GM18499 (cell line): Measurements from ENCODE around the gene ZNF236.
"Not testable (repeated sequence)": the region's sequence is repeated elsewhere in the genome, so short reads cannot be mapped to it uniquely, and the experiment has no call there.

Experiments used
- ATAC-seq: cut with Tn5 transposase; IDR thresholded peaks from one replicate; pipeline ENCODE4 v1.9.1; 2021; ENCODE audit warnings: moderate number of reproducible peaks; ENCODE audit not compliant: insufficient read depth, unreplicated experiment

The ZNF236 gene

GRCh38 chr18:76822506-76823160, at the start of gene ZNF236:
ZNF236 (plus strand) TSS chr18:76822557; CDS start chr18:76822608, 51 bp downstream.
- ATAC-seq = no peak

- ATAC-seq = no peak
Observed at GRCh38 chr18:76772665-76773064, 49.7 kb upstream of the ZNF236 start.

GRCh38 chr18:76777036-76777435, 45.3 kb upstream of the ZNF236 start:
- ATAC-seq = not testable (repeated sequence)

DNA sequence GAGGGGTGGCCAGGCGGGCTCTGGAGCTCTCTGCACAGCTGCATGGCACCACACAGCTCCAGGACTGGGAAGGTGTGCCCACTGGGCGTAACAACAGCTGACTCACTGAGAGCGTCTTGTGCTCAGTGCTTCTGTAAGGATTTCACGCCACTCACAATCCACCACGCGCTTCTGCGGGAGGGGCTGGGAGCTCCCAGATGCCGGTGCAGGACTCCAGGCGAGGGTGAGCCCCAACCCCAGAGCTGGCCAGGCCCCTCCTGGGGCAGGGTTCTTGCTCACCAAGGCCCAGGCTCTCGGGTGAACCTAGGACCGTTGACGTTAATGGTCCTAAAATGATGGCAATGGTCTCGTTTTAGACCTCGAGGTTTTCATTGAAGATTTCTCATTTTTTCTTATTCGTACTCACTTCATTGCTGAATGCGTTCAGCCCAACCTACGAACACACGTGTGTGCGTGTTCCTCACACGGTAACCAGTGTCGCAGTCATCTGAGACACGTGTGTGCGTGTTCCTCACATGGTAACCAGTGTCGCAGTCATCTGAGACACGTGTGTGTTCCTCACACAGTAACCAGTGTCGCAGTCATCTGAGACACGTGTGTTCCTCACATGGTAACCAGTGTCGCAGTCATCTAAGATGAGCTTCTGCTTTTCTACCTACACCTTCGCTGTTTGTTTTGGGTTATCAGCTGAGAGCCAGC, 38.4 kb upstream of the ZNF236 start:
- ATAC-seq = no peak

GRCh38 chr18:76785872-76786271, 36.5 kb upstream of the ZNF236 start:
- no peak for ATAC-seq

- no peak for ATAC-seq
Observed at GRCh38 chr18:76788571-76789317, 33.6 kb upstream of the ZNF236 start.

DNA sequence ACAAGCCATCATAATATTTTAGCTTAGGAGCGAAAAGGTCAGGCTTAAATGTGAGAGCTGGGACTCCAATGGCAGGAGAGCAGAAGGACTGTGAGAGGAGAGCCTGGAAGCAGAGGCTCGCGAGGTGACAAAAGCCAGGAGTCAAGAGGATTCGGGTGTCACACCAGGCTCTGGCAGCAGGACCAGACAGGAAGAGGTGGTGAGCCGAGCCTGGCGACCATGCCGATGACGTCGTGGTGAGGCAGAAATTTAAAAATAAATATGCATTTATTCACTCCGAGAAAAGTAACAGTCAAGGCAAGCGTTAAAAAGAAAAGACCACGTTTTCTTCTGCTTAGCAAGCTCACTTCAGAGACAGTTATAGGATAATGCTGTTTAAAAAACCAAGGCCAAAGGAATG, 31.3 kb upstream of the ZNF236 start:
- no peak for ATAC-seq

DNA sequence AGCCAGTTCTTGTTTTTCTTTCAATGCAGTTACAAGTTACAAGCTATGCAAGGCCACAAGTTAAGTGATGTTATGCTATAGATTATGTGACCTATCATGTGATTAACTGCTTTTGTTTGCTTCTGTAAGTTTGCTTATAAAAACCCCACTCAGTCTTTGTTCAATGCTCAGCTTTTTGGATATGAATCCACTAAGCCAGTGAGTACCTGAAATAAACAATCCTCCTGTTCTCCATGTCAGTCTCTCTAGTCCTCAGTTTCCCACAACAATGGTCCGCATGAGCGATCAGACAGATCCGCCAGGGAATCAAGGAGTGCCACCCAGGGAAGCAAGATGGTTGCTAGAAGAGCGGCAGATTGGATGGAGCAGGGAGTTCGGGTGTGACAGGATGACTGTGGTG, 30.7 kb upstream of the ZNF236 start:
- ATAC-seq = no peak

DNA sequence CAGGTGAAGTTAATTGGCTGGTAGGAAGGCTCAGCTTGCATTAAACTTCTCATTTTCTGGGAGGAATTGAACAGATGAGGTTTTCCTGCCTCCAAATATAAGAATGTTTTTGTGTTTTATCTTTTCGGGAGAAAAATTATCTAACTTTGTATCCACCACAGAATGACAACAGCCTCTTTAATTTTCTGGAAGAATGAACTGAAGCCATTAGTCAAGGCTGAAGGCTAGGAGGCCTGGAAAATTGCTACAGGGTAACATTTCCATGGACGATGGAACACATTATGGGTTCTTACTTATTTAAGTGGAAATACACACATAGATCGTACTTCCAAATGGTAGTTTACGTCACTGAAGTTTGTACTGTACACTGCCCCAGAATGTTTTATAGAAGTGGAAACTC, 28.0 kb upstream of the ZNF236 start:
- no peak for ATAC-seq

GRCh38 chr18:76801567-76802505, 20.5 kb upstream of the ZNF236 start:
- ATAC-seq = peak; percentile 62

DNA sequence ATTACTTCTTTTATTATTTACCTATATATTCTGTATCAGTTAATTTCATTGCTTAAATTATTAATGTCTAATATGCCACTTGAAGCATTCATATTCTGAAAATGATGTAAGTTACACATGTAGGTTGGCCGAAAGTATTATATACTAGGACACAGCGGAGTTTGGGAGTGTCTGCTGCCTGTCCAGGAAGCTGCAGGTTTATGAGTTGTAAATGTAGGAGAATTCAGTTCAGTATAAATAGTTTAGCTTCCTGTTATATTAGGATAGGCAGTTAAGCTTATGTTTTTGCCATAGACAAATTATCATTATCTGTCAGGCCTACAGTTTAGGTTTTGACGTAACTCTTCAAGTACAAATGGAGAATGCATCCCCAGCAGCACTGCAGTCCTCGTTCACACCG, 18.9 kb upstream of the ZNF236 start:
- no peak for ATAC-seq

DNA sequence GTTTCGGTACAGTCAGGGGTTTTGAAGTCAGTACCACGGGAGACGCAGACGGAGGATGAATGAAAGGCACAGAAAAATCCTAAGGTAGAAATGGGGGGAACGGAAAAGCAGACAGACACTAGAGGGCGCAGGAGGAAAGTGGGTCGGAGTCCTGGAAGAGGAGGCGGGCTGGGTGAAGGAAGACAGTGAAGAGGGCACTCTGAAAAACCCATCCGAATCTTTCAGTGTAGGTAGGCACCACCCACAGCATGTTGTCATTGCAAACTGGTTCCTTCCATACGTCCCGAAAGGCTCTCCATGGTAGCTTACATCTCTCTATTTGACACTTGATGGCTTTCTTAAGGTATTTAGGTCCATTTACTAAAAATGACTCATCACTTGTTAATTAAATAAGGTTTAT, 18.5 kb upstream of the ZNF236 start:
- no peak for ATAC-seq

GRCh38 chr18:76805221-76805620, 17.1 kb upstream of the ZNF236 start:
- ATAC-seq = no peak

- no peak for ATAC-seq
Observed at GRCh38 chr18:76806301-76806700, 16.1 kb upstream of the ZNF236 start.

- ATAC-seq = no peak
Observed at GRCh38 chr18:76808561-76808960, 13.8 kb upstream of the ZNF236 start.

DNA sequence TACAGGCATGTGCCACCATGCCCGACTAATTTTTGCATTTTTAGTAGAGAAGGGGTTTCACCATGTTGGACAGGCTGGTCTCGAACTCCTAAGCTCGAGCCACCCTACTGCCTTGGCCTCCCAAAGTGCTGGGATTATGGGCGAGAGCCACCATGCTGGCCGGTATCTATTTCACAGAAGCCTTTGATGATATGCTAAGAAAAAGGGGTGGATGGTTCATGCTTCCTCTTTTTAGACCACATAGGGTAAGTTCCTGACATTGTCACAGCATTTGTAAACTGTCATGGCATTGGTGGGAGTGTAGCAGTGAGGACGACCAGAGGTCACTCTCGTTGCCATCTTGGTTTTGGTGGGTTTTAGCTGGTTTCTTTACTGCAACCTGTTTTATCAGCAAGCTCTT, 10.8 kb upstream of the ZNF236 start:
- ATAC-seq = peak; percentile 68

DNA sequence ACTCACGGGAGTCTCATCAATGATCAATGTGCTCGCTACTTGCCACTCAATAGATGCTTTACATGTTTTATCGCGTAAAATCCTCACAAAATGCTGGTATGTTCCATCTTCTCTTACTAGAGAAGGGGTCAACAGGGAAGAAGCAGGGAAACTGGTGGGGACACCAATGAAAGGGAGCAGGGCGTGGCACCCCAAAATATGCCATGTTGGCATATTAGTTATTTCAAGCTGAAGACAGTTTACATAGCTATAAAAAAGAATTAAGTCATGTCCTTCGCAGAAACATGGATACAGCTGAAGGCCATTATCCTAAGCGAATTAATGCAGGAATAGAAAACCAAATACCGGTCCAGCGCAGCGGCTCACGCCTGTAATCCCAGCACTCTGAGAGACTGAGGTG, 8.1 kb upstream of the ZNF236 start:
- no peak for ATAC-seq

DNA sequence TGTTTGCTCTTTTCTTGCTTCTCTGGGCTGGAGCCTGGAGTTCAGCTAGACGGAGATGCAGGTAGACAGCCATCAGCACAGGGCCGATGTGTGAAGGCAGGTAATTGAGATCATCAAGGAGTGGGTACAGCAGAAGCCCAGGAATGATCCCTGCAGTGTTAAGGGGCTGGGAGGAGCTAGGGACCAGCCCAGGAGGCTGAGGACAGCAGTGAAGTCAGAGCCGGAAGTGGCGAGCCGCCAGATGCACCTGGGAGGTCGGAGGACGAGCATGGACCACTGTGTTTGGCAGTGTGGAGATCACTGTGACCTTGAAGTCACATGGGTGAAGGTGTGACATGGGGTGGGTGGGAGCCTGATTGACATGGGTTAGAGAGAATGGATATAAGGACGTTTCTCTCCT, 6.2 kb upstream of the ZNF236 start:
- ATAC-seq = no peak

- ATAC-seq = no peak
Observed at GRCh38 chr18:76817888-76818611, 4.3 kb upstream of the ZNF236 start.
